Measurements from ENCODE around the gene TANC1. TPM values are rescaled to one million over a fixed set of nuclear protein-coding genes. Genes with fewer than 3 reads are reported as not detected.

The TANC1 gene
- total and polyA plus RNA-seq, 11 donors, result 26.6 to 91.1 (median 68.8) TPM

DNA sequence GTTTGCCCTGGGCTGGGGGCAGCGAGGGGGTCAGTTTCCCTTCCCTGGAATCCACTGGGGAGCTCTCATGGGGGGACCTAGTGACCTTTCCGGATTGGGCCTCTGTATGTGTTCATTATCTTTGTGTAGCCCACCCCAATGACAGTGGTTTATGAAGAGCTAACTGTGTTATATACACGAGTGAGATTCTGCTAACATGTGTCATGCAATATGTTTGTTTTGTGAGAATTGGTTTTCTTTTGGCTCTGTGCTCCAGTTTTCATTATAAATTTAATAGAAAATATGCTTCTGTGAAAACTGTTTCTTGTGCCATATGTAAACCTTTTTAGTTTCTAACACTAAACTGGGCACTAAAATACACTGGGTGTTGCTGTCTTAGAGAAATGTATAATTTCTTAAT, 207.5 kb downstream of the TANC1 start:
- TF ChIP-seq, protein P1, sequence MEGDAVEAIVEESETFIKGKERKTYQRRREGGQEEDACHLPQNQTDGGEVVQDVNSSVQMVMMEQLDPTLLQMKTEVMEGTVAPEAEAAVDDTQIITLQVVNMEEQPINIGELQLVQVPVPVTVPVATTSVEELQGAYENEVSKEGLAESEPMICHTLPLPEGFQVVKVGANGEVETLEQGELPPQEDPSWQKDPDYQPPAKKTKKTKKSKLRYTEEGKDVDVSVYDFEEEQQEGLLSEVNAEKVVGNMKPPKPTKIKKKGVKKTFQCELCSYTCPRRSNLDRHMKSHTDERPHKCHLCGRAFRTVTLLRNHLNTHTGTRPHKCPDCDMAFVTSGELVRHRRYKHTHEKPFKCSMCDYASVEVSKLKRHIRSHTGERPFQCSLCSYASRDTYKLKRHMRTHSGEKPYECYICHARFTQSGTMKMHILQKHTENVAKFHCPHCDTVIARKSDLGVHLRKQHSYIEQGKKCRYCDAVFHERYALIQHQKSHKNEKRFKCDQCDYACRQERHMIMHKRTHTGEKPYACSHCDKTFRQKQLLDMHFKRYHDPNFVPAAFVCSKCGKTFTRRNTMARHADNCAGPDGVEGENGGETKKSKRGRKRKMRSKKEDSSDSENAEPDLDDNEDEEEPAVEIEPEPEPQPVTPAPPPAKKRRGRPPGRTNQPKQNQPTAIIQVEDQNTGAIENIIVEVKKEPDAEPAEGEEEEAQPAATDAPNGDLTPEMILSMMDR (IDR thresholded peaks at IDR 0.05), result no peak
- no peak for TF ChIP-seq POLR2A (IDR thresholded peaks at IDR 0.05)
- no peak for DNase-seq
- H3K9me3 ChIP-seq, result no peaks in the 10 kb centered on the region
- no peak for ATAC-seq
- H3K27ac ChIP-seq, result peak overlapping the region in 7 of 12 donors; percentile 20 to 67 (median 52)
- WGBS, 4 donors, result 61 to 77% (median 73%) methylated on average over 3 of the region's 3 CpGs
- no peaks in the 10 kb centered on the region for H3K27me3 ChIP-seq
- H3K4me3 ChIP-seq, result no peak overlapping the region
- H3K4me1 ChIP-seq, result peaks cover 0 to 39% (median 8%) of the 10 kb centered on the region in 12 donors
- intact Hi-C loops (cut with DNase I), result no loop called here
- peaks cover 0 to 100% (median 65%) of the 10 kb centered on the region in 9 donors for H3K36me3 ChIP-seq

DNA sequence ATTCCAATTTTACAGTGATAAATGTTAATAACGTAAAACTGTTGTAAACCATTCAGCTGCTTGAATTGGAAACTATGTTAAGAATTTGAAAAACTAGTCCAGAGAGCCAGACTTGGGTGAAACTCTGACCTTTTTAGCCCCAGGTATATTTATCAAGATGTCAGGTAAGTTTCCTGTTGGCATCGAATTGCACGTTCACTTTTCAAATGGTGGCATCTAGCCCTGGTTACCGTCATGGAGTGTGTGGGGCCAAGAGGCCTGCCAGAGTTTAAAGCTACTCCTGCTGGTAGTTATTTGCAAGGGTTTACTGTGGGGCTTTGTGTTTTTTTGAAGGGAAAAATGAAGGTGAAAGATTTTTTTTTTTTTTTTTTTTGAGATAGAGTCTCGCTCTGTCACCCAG, 208.1 kb downstream of the TANC1 start:
- intact Hi-C loops (cut with DNase I), result no loop called here
- peak overlapping the region in 2 of 12 donors; percentile 43 to 52 for H3K27ac ChIP-seq
- no peaks in the 10 kb centered on the region for H3K9me3 ChIP-seq
- no peak for ATAC-seq
- H3K36me3 ChIP-seq, result peaks cover 0 to 100% (median 59%) of the 10 kb centered on the region in 9 donors
- DNase-seq, result no peak
- H3K4me1 ChIP-seq, result peaks cover 0 to 39% (median 8%) of the 10 kb centered on the region in 12 donors
- H3K4me3 ChIP-seq, result no peak overlapping the region
- H3K27me3 ChIP-seq, result no peaks in the 10 kb centered on the region
- TF ChIP-seq, protein P1 (IDR thresholded peaks at IDR 0.05), result no peak
- TF ChIP-seq POLR2A (IDR thresholded peaks at IDR 0.05), result no peak
- 68 to 78% (median 74%) methylated on average over 5 of the region's 5 CpGs for WGBS, 4 donors

GRCh38 chr2:159177357-159177756, 208.9 kb downstream of the TANC1 start:
- Histone ChIP-seq H3K27me3 (no peaks in the 10 kb centered on the region), H3K9me3 (no peaks in the 10 kb centered on the region), H3K36me3 (peaks cover 0 to 100% (median 57%) of the 10 kb centered on the region in 9 donors), H3K4me1 (peaks cover 0 to 42% (median 7%) of the 10 kb centered on the region in 12 donors), H3K4me3 (no peak overlapping the region), H3K27ac (no peak overlapping the region)
- DNase-seq, result no peak
- WGBS, 4 donors, result 88 to 93% (median 89%) methylated on average over 3 of the region's 3 CpGs
- intact Hi-C loops (cut with DNase I), result no loop called here
- ATAC-seq, result no peak
- TF ChIP-seq, protein P1 (IDR thresholded peaks at IDR 0.05), result no peak
- no peak for TF ChIP-seq POLR2A (IDR thresholded peaks at IDR 0.05)

DNA sequence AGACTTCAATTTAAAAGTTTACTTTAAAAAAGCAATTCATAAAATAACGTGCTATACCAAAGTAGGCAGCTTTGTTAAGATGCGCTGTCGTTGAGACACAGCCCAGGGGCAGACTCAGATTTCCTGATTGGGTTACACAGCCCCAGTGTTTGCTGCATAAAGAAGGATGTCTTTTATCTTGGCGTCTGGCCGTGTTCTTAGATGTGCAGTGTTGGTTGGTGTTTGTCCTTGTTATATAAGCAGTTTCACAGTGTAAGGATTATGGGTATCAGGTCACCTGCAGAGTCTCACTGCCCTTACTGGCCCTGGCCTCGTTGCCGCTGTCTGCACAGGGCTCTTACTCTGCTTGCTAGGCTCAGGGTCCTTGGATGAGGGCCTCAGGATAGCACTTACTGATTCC, 209.5 kb downstream of the TANC1 start:
- peak overlapping the region in 1 of 12 donors; percentile 3 for H3K27ac ChIP-seq
- H3K4me3 ChIP-seq, result no peak overlapping the region
- no peaks in the 10 kb centered on the region for H3K9me3 ChIP-seq
- H3K27me3 ChIP-seq, result no peaks in the 10 kb centered on the region
- H3K36me3 ChIP-seq, result peaks cover 0 to 100% (median 51%) of the 10 kb centered on the region in 9 donors
- TF ChIP-seq, protein P1 (IDR thresholded peaks at IDR 0.05), result no peak
- no peak for TF ChIP-seq POLR2A (IDR thresholded peaks at IDR 0.05)
- H3K4me1 ChIP-seq, result peaks cover 2 to 42% (median 10%) of the 10 kb centered on the region in 12 donors
- no peak for DNase-seq
- ATAC-seq, result no peak
- 66 to 76% (median 66%) methylated on average over 7 of the region's 7 CpGs for WGBS, 4 donors
- intact Hi-C loops (cut with DNase I), result no loop called here
